Left kidney (tissue), 2 donors: ENCODE results near the gene SSH2. TPM values are rescaled to one million over a fixed set of nuclear protein-coding genes. Genes with fewer than 3 reads are reported as not detected.

Experiments
- DNase-seq: peaks from one replicate; pipeline ENCODE4 v3.0.0-alpha.2; 2013
- polyA plus RNA-seq: library from polyadenylated mRNA; unstranded; fragments of 120-200 nt; gene quantifications from one replicate; pipeline ENCODE4 v1.2.1, GENCODE V29; 2013; ENCODE audit not compliant: insufficient read length

The SSH2 gene
- polyA plus RNA-seq, 1 donor, result 19.9 TPM

DNA sequence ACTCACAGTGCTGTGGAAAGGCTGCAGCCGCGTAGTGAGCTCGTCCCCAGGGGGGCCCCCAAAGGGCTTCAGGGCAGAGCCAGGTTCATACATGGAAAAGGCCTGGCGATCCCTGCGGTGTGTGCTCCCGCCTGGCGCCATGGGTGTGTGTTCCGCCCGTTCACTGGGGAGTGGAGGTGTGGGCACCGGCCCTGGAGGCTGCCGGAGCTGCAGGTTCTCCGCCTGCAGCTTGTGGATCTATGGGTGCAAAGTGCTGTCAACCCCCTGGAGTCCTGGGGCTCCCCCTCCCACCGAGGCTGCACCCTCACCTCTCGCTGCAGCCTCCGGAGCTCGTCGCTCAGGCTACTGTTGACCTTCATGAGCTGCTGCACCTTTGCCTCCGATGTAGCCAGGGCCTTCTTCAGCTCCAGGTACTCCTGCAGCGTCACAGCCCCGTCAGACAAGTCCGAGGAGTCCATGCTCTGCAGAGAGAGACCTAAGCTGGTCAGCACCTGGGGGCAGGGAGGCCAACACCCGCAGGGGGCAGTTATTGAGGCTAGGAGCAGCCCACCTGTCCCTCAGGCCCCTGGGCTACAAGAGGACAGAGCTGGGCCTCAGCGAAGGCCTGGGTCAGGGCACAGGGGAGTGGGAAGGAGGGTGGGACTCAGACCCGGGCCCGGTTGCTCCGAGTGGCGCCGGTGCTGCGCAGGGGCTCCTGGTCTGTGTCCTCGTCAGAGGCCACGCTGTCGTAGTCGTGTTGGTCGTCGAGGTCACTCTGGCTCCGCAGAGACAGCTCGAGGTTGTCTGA, 353.6 kb downstream of the SSH2 start:
- no peak for DNase-seq

Other genes with a start within 250 kb of the SSH2 start
- gene EFCAB5, start 11.4 kb upstream of the SSH2 start, polyA plus RNA-seq, result 2.8 TPM
- gene NSRP1, start 186.6 kb upstream of the SSH2 start, polyA plus RNA-seq, result 47.6 TPM